Bronchial epithelial cell (primary cell): ENCODE results near the gene HECA. TPM values are rescaled to one million over a fixed set of nuclear protein-coding genes. Genes with fewer than 3 reads are reported as not detected.
"Not testable (repeated sequence)": the region's sequence is repeated elsewhere in the genome, so short reads cannot be mapped to it uniquely, and the experiment has no call there.

Experiments
- DNase-seq: peaks from one replicate; pipeline ENCODE4 v3.0.0-alpha.2; 2010; ENCODE audit warnings: low read depth
- FAIRE-seq: peaks from 2 replicates; lab custom pipeline; 2011; peaks lifted over from hg19 to GRCh38; lab: Jason Lieb, UNC
- H3K27me3 ChIP-seq: 2 replicates; pipeline ENCODE4 v1.5.1; 2011; ENCODE audit warnings: low read length; ENCODE audit not compliant: control insufficient read depth, insufficient read depth
- H3K36me3 ChIP-seq: 2 replicates; pipeline ENCODE4 v1.5.1; 2011; ENCODE audit warnings: low read length; ENCODE audit not compliant: control insufficient read depth, insufficient read depth
- H3K4me3 ChIP-seq: 2 replicates; pipeline ENCODE4 v1.5.1; 2011; ENCODE audit warnings: mild to moderate bottlenecking, low read depth, low read length, control low read depth
- CTCF ChIP-seq: IDR thresholded peaks from 2 replicates; pipeline ENCODE4 v1.5.1; 2011; ENCODE audit warnings: mild to moderate bottlenecking, moderate library complexity, low read length, control low read depth, inconsistent platforms; ENCODE audit not compliant: insufficient read depth, severe bottlenecking
- total RNA-seq: library from RNA; depleted of rRNA; stranded (reverse); fragments of >200 nt; gene quantifications from 2 replicates; pipeline ENCODE4 v1.2.1, GENCODE V29; 2014

The HECA gene
- total RNA-seq, 1 donor from 2014 or later = 25.5 TPM

GRCh38 chr6:139204978-139205377, 70.1 kb downstream of the HECA start:
- Histone ChIP-seq H3K27me3 (no peaks in the 10 kb centered on the region), H3K4me3 (no peak overlapping the region), H3K36me3 (no peaks in the 10 kb centered on the region)
- FAIRE-seq (no peak), DNase-seq (no peak)
- no peak for TF ChIP-seq CTCF

- DNase-seq (no peak), FAIRE-seq (no peak)
- no peaks in the 10 kb centered on the region for H3K27me3 ChIP-seq
- H3K4me3 ChIP-seq = no peak overlapping the region
- TF ChIP-seq CTCF = no peak
- no peaks in the 10 kb centered on the region for H3K36me3 ChIP-seq
Observed at GRCh38 chr6:139205843-139206242, 71.0 kb downstream of the HECA start.

- not testable (repeated sequence) for H3K36me3 ChIP-seq, H3K27me3 ChIP-seq, H3K4me3 ChIP-seq, DNase-seq, FAIRE-seq
Observed at GRCh38 chr6:139210766-139211165, 75.9 kb downstream of the HECA start.

GRCh38 chr6:139212460-139212859, 77.6 kb downstream of the HECA start:
- H3K27me3 ChIP-seq, FAIRE-seq, DNase-seq, H3K4me3 ChIP-seq, H3K36me3 ChIP-seq: not testable (repeated sequence)

- peak; percentile 92 for TF ChIP-seq CTCF
- H3K27me3 ChIP-seq = no peaks in the 10 kb centered on the region
- FAIRE-seq (peak; percentile 81), DNase-seq (peak; percentile 90)
- H3K36me3 ChIP-seq = no peaks in the 10 kb centered on the region
- no peak overlapping the region for H3K4me3 ChIP-seq
Observed at GRCh38 chr6:139219271-139219729, 84.4 kb downstream of the HECA start.

GRCh38 chr6:139219746-139220145, 84.9 kb downstream of the HECA start:
- Histone ChIP-seq H3K4me3 (no peak overlapping the region), H3K27me3 (no peaks in the 10 kb centered on the region), H3K36me3 (no peaks in the 10 kb centered on the region)
- FAIRE-seq = no peak
- no peak for TF ChIP-seq CTCF
- DNase-seq = no peak

- FAIRE-seq, H3K27me3 ChIP-seq, H3K36me3 ChIP-seq, DNase-seq, H3K4me3 ChIP-seq: not testable (repeated sequence)
Observed at GRCh38 chr6:139228387-139228786, 93.5 kb downstream of the HECA start.

Other genes starting within 250 kb of the HECA start
- gene REPS1, start 146.8 kb upstream of the HECA start, total RNA-seq = 31.1 and 38.3 TPM in 2 replicates
- 39.2 and 43.4 TPM in 2 replicates for gene ABRACL, start 106.3 kb upstream of the HECA start, total RNA-seq
- under 0.01 TPM in 1 of 2 replicates, not detected in the other for gene TXLNB, start 156.9 kb downstream of the HECA start, total RNA-seq
- gene CITED2, start 239.6 kb downstream of the HECA start, total RNA-seq = 10.3 and 12.3 TPM in 2 replicates